H1 (cell line): ENCODE results near the gene GRID1. TPM values are rescaled to one million over a fixed set of nuclear protein-coding genes. Genes with fewer than 3 reads are reported as not detected.

Experiments used
- CTCF ChIA-PET: fragments of 300-600 bp; sonication (Branson Sonifier 250); formaldehyde crosslinking; loops from one replicate; lab custom pipeline; 2021; ENCODE audit not compliant: partially characterized antibody; lab: Charles Lee
- POLR2A ChIA-PET: fragments of 300-600 bp; sonication (Branson Sonifier 250); formaldehyde crosslinking; loops from one replicate; lab custom pipeline; 2021; ENCODE audit warnings: inconsistent platforms; ENCODE audit not compliant: partially characterized antibody; lab: Charles Lee
- DNase-seq, 2 experiments: peaks; one replicate each; pipeline versions ENCODE4 v3.0.0 to v3.0.0-alpha.2; 2010 to 2022; ENCODE audit warnings: low spot score in 2 of 2, low read depth in 1 of 2, mixed read lengths in 1 of 2
- FAIRE-seq: peaks from 2 replicates; lab custom pipeline; 2011; peaks lifted over from hg19 to GRCh38; lab: Jason Lieb, UNC
- H2AFZ ChIP-seq: 2 replicates; pipeline ENCODE4 v1.8.1; 2012; ENCODE audit warnings: low read length, inconsistent platforms
- H2AK5ac ChIP-seq: 2 replicates; pipeline ENCODE4 v1.6.1; 2013; ENCODE audit warnings: low read depth, low read length
- H2BK120ac ChIP-seq: replicated peaks from 2 replicates; pipeline ENCODE3; 2013; ENCODE audit warnings: low read depth, low read length, inconsistent platforms
- H2BK12ac ChIP-seq: 2 replicates; pipeline ENCODE4 v1.6.1; 2013; ENCODE audit warnings: low read depth, low read length
- H2BK15ac ChIP-seq: 2 replicates; pipeline ENCODE4 v1.6.1; 2013; ENCODE audit warnings: low read length
- H2BK20ac ChIP-seq: 2 replicates; pipeline ENCODE4 v1.6.1; 2013; ENCODE audit warnings: low read length
- H2BK5ac ChIP-seq: 2 replicates; pipeline ENCODE4 v1.6.1; 2013; ENCODE audit warnings: low read depth, low read length
- H3K14ac ChIP-seq: 2 replicates; pipeline ENCODE4 v1.6.1; 2013; ENCODE audit warnings: inconsistent platforms; ENCODE audit not compliant: insufficient read length
- H3K18ac ChIP-seq: 2 replicates; pipeline ENCODE4 v1.6.1; 2013; ENCODE audit warnings: low read length; ENCODE audit errors: extremely low read depth
- H3K23ac ChIP-seq: 2 replicates; pipeline ENCODE4 v1.6.1; 2013; ENCODE audit warnings: inconsistent platforms; ENCODE audit not compliant: insufficient read length
- H3K23me2 ChIP-seq: 2 replicates; pipeline ENCODE4 v1.6.1; 2013; ENCODE audit warnings: low read depth, low read length
- H3K27ac ChIP-seq: 2 replicates; pipeline ENCODE4 v1.6.1; 2011; ENCODE audit warnings: low read depth, low read length, inconsistent platforms
- H3K27me3 ChIP-seq, 4 experiments: replicated peaks in 1 of 4; 1 replicate in 1 of 4; 2 replicates in 3 of 4; pipeline versions ENCODE4 v1.6.1 to v1.8.1; 2011 to 2013; ENCODE audit warnings: low read length in 3 of 4, mild to moderate bottlenecking in 3 of 4, inconsistent platforms in 2 of 4, mixed read lengths in 2 of 4, moderate library complexity in 1 of 4; ENCODE audit not compliant: control insufficient read depth in 3 of 4, insufficient read depth in 3 of 4; ENCODE audit errors: extremely low read depth in 1 of 4
- H3K36me3 ChIP-seq, 4 experiments: 2 replicates each; pipeline versions ENCODE4 v1.6.1 to v1.8.1; 2011 to 2013; ENCODE audit warnings: mild to moderate bottlenecking in 4 of 4, low read length in 3 of 4, moderate library complexity in 2 of 4, control low read depth in 1 of 4, inconsistent platforms in 1 of 4; ENCODE audit not compliant: insufficient read depth in 4 of 4, control insufficient read depth in 2 of 4
- H3K4ac ChIP-seq: replicated peaks from 2 replicates; pipeline ENCODE3; 2013; ENCODE audit warnings: low read length, low read depth, mixed read lengths, inconsistent platforms; ENCODE audit not compliant: insufficient read length
- H3K4me1 ChIP-seq, 4 experiments: replicated peaks in 1 of 4; 1 replicate in 1 of 4; 2 replicates in 3 of 4; pipeline versions ENCODE4 v1.6.1 to v1.8.1; 2011 to 2013; ENCODE audit warnings: low read length in 3 of 4, inconsistent platforms in 2 of 4, mixed read lengths in 1 of 4; ENCODE audit not compliant: insufficient read depth in 4 of 4, control insufficient read depth in 3 of 4
- H3K4me2 ChIP-seq, 2 experiments: 2 replicates each; pipeline versions ENCODE4 v1.6.1 to v1.8.1; 2011 to 2013; ENCODE audit warnings: low read depth in 2 of 2, low read length in 2 of 2, control low read depth in 1 of 2, inconsistent platforms in 1 of 2, mild to moderate bottlenecking in 1 of 2; ENCODE audit not compliant: insufficient read depth in 1 of 2
- H3K4me3 ChIP-seq, 4 experiments: fragments of 200-600, 300-600 bp in 1 of 4; sonication (generic), shearing (Covaris generic), sonication (Bioruptor Twin) in 1 of 4; 2 replicates each; pipeline versions ENCODE4 v1.5.1 to v1.8.1; 2011 to 2016; ENCODE audit warnings: low read length in 4 of 4, low read depth in 3 of 4, control low read depth in 2 of 4, inconsistent platforms in 2 of 4, mild to moderate bottlenecking in 2 of 4, mixed read lengths in 1 of 4, moderate library complexity in 1 of 4; ENCODE audit not compliant: insufficient read depth in 2 of 4; ENCODE audit errors: extremely low read depth in 1 of 4
- H3K56ac ChIP-seq: replicated peaks from 2 replicates; pipeline ENCODE3; 2013; ENCODE audit warnings: low read depth, mild to moderate bottlenecking, mixed read lengths, low read length, inconsistent platforms; ENCODE audit not compliant: insufficient read length
- H3K79me1 ChIP-seq: 2 replicates; pipeline ENCODE4 v1.6.1; 2013; ENCODE audit warnings: low read depth, low read length, control low read depth
- H3K79me2 ChIP-seq, 2 experiments: 2 replicates each; pipeline versions ENCODE4 v1.6.1 to v1.8.1; 2012 to 2013; ENCODE audit warnings: low read length in 2 of 2, mild to moderate bottlenecking in 2 of 2, inconsistent platforms in 1 of 2; ENCODE audit not compliant: insufficient read depth in 2 of 2, control insufficient read depth in 1 of 2
- H3K9ac ChIP-seq, 4 experiments: replicated peaks in 1 of 4; 1 replicate in 1 of 4; 2 replicates in 3 of 4; pipeline versions ENCODE4 v1.6.1 to v1.8.1; 2011 to 2013; ENCODE audit warnings: low read depth in 3 of 4, low read length in 3 of 4, control low read depth in 2 of 4, mild to moderate bottlenecking in 2 of 4, moderate library complexity in 2 of 4, inconsistent platforms in 1 of 4; ENCODE audit errors: extremely low read depth in 1 of 4
- H3K9me3 ChIP-seq, 2 experiments: 2 replicates each; pipeline versions ENCODE4 v1.6.1 to v1.8.1; 2012 to 2013; ENCODE audit warnings: mild to moderate bottlenecking in 2 of 2, moderate library complexity in 2 of 2, control low read depth in 1 of 2, inconsistent platforms in 1 of 2, low read depth in 1 of 2, low read length in 1 of 2, mixed read lengths in 1 of 2; ENCODE audit not compliant: insufficient read depth in 2 of 2
- H4K20me1 ChIP-seq, 2 experiments: replicated peaks in 1 of 2; 2 replicates each; pipeline versions ENCODE3 to v1.8.1; 2011 to 2013; ENCODE audit warnings: inconsistent platforms in 2 of 2, low read length in 2 of 2, mild to moderate bottlenecking in 1 of 2; ENCODE audit not compliant: insufficient read depth in 2 of 2, control insufficient read depth in 1 of 2
- H4K5ac ChIP-seq: 2 replicates; pipeline ENCODE4 v1.6.1; 2013; ENCODE audit warnings: low read length, low read depth, mixed read lengths, inconsistent platforms; ENCODE audit not compliant: insufficient read length
- H4K8ac ChIP-seq: 2 replicates; pipeline ENCODE4 v1.8.0; 2013; ENCODE audit warnings: mild to moderate bottlenecking, moderate library complexity, low read length, inconsistent platforms; ENCODE audit not compliant: insufficient read depth; ENCODE audit errors: extremely low read depth
- H4K91ac ChIP-seq: replicated peaks from 2 replicates; pipeline ENCODE3; 2013; ENCODE audit warnings: low read length, mixed read lengths, inconsistent platforms; ENCODE audit not compliant: insufficient read length
- ASH2L ChIP-seq: fragments of 200-600, 300-600 bp; sonication (generic); IDR thresholded peaks from one replicate; pipeline ENCODE4 v1.7.1; 2017; ENCODE audit warnings: low read length
- BACH1 ChIP-seq: IDR thresholded peaks from 2 replicates; pipeline ENCODE4 v1.6.1; 2012; ENCODE audit warnings: low read length, improper control_type of control experiment
- CBX5 ChIP-seq: fragments of 300-800, 300-1000 bp; sonication (generic); IDR thresholded peaks from 2 replicates; pipeline ENCODE4 v1.7.1; 2016; ENCODE audit warnings: antibody characterized with exemption, low read length, low read depth
- E2F6 ChIP-seq: IDR thresholded peaks from 2 replicates; pipeline ENCODE4 v1.6.1; 2012; ENCODE audit warnings: inconsistent platforms
- EP300 ChIP-seq, 2 experiments: IDR thresholded peaks; 1 replicate in 1 of 2; 2 replicates in 1 of 2; pipeline ENCODE4 v1.6.1; 2011 to 2012; ENCODE audit warnings: low read depth in 2 of 2, low read length in 2 of 2, mild to moderate bottlenecking in 2 of 2, borderline replicate concordance in 1 of 2, inconsistent platforms in 1 of 2, moderate library complexity in 1 of 2
- EZH2 ChIP-seq: fragments of 200-600 bp; sonication (generic); IDR thresholded peaks from 2 replicates; pipeline ENCODE4 v1.7.1; 2012; ENCODE audit warnings: low read depth, mild to moderate bottlenecking, moderate library complexity, low read length, inconsistent platforms; ENCODE audit not compliant: severe bottlenecking
- KDM5A ChIP-seq: fragments of 200-600 bp; IDR thresholded peaks from 2 replicates; pipeline ENCODE4 v1.7.1; 2012; ENCODE audit warnings: mild to moderate bottlenecking, low read length, inconsistent platforms, mixed read lengths
- NRF1 ChIP-seq: IDR thresholded peaks from 2 replicates; pipeline ENCODE4 v1.6.1; 2011; ENCODE audit warnings: mild to moderate bottlenecking, low read depth, low read length, improper control_type of control experiment
- RFX5 ChIP-seq: IDR thresholded peaks from 2 replicates; pipeline ENCODE4 v1.6.1; 2011; ENCODE audit warnings: low read depth, low read length, improper control_type of control experiment, borderline replicate concordance
- RXRA ChIP-seq: IDR thresholded peaks from 2 replicates; pipeline ENCODE4 v1.6.1; 2011; ENCODE audit warnings: low read depth, mild to moderate bottlenecking, low read length, moderate library complexity; ENCODE audit not compliant: insufficient read depth
- SIN3A ChIP-seq, 2 experiments: IDR thresholded peaks in 1 of 2; conservative IDR thresholded peaks in 1 of 2; 2 replicates each; pipeline ENCODE4 v1.6.1; 2011 to 2012; ENCODE audit warnings: low read length in 2 of 2, improper control_type of control experiment in 1 of 2, low read depth in 1 of 2, mild to moderate bottlenecking in 1 of 2
- SIRT6 ChIP-seq: IDR thresholded peaks from one replicate; pipeline ENCODE4 v1.7.1; 2012; ENCODE audit warnings: low read length, inconsistent platforms
- SP2 ChIP-seq: IDR thresholded peaks from 2 replicates; pipeline ENCODE4 v1.6.1; 2012; ENCODE audit warnings: mild to moderate bottlenecking, low read length, inconsistent platforms
- SUZ12 ChIP-seq: fragments of 200-600 bp; sonication (generic); IDR thresholded peaks from 2 replicates; pipeline ENCODE4 v1.6.1; 2012; ENCODE audit warnings: mild to moderate bottlenecking, inconsistent platforms, low read length, moderate library complexity, mixed read lengths
- WGBS, 2 experiments: shearing (Covaris generic) in 1 of 2; methylation state at CpG; one replicate each; pipeline versions ENCODE4 v1.1.6 to v1.1.7; 2013 to 2015; ENCODE audit warnings: low lambda C conversion rate in 2 of 2, mixed read lengths in 2 of 2, inconsistent platforms in 1 of 2, low coverage in 1 of 2, missing lambda C conversion rate in 1 of 2; ENCODE audit not compliant: insufficient replicate concordance in 2 of 2, insufficient coverage in 1 of 2, insufficient read length in 1 of 2; ENCODE audit errors: extremely low coverage in 1 of 2, missing lambda C conversion rate in 1 of 2; 5-methylcytosine and 5-hydroxymethylcytosine counted together
- polyA plus RNA-seq, 7 experiments: library from polyadenylated mRNA; depleted of rRNA in 3 of 7; stranded (reverse) in 5 of 7; unstranded in 2 of 7; fragments of >200 nt in 5 of 7; fragments of 200-250 nt in 2 of 7; gene quantifications; 1 replicate in 5 of 7; 2 replicates in 1 of 7; 4 replicates in 1 of 7; pipeline versions ENCODE4 v1.2.1 to v1.2.3, GENCODE V29; 2011 to 2013; ENCODE audit warnings: missing spikeins in 2 of 7, mixed read lengths in 2 of 7
- total RNA-seq: library from RNA; stranded (reverse); fragmentation: NEBNext Ultra II Directional; extraction: Animal tissue kit (Norgen Biotek cat#: 25700); gene quantifications from 2 replicates; pipeline ENCODE4 v1.2.1, GENCODE V29; 2021

GRID1 gene
- total and polyA plus RNA-seq, 2 of the 8 experiments (the other 6 are each of a cell fraction or from before 2014, with no cell fraction given) = 0.22 to 0.30 TPM

GRCh38 chr10:85578860-85579259 is 787.7 kb downstream of the GRID1 start:
- FAIRE-seq = no peak
- TF ChIP-seq SP2 = no peak
- no peak for TF ChIP-seq SIRT6
- TF ChIP-seq SIN3A (conservative IDR thresholded peaks at IDR 0.05 in 1 of 2, IDR thresholded peaks at IDR 0.05 in 1 of 2; ENCODE audit: low read depth in 1 of 2, low read length in 2 of 2) = no peak
- no peak for TF ChIP-seq E2F6
- TF ChIP-seq BACH1 = no peak
- TF ChIP-seq RFX5 = no peak
- TF ChIP-seq CBX5 = no peak
- no peak for TF ChIP-seq EZH2
- no peak for TF ChIP-seq KDM5A
- TF ChIP-seq SUZ12 = no peak
- TF ChIP-seq NRF1 = no peak
- TF ChIP-seq RXRA = no peak
- no peak for TF ChIP-seq ASH2L
- no peak for TF ChIP-seq EP300 (IDR thresholded peaks at IDR 0.05; ENCODE audit: borderline replicate concordance in 1 of 2, low read depth in 2 of 2, low read length in 2 of 2)

More at GRCh38 chr10:85578860-85579259, 787.7 kb downstream of the GRID1 start:
- Histone ChIP-seq H4K91ac (no peak overlapping the region), H3K4me1 (peaks cover 0 to 8% (median 2%) of the 10 kb centered on the region in 4 experiments; a peak in 3 of 7 replicates), H3K9ac (no peak overlapping the region), H2BK15ac (no peak overlapping the region), H3K56ac (no peak overlapping the region), H3K36me3 (no peaks in the 10 kb centered on the region), H3K4ac (no peak overlapping the region), H3K4me3 (no peak overlapping the region), H2AK5ac (no peak overlapping the region), H3K27me3 (no peaks in the 10 kb centered on the region), H3K23ac (no peak overlapping the region), H3K14ac (no peak overlapping the region), H3K27ac (no peak overlapping the region), H3K79me1 (no peaks in the 10 kb centered on the region), H3K79me2 (no peaks in the 10 kb centered on the region), H2AFZ (no peak overlapping the region), H2BK12ac (no peak overlapping the region), H4K5ac (no peak overlapping the region), H3K9me3 (no peaks in the 10 kb centered on the region), H3K18ac (no peak overlapping the region), H3K23me2 (no peaks in the 10 kb centered on the region), H2BK20ac (no peak overlapping the region), H3K4me2 (no peak overlapping the region), H2BK120ac (no peak overlapping the region), H2BK5ac (no peak overlapping the region), H4K8ac (no peak overlapping the region), H4K20me1 (no peaks in the 10 kb centered on the region)
- CTCF ChIA-PET = interaction anchor here (1.2 to 1.5 kb wide), 2 partner anchors 15 to 17 kb away, joined by 3 to 4 read pairs; no protein-coding TSS in a partner anchor
- no peak for DNase-seq
- POLR2A ChIA-PET = no interaction called here
- 88% methylated on average over 2 of the region's 2 CpGs; no CpG with 5 or more reads in 1 of the 2 experiments for WGBS, 2 experiments
